ENCODE data around the gene ASPRV1. TPM values are rescaled to one million over a fixed set of nuclear protein-coding genes. Genes with fewer than 3 reads are reported as not detected.

The ASPRV1 gene
- 0.32 TPM for polyA plus RNA-seq (2013, experiment 1 of 2)
- polyA plus RNA-seq (2013, experiment 2 of 2): 0.29 TPM

- H3K9ac ChIP-seq (ENCODE audit: low read length): no peak within 1 kb of the TSS
- no peak for DNase-seq
- no peak within 1 kb of the TSS for H3K18ac ChIP-seq (ENCODE audit: low read length)
- no peaks in the 10 kb centered on the region for H3K36me3 ChIP-seq (ENCODE audit: control insufficient read depth, insufficient read depth, low read length)
- no peak within 1 kb of the TSS for H2BK5ac ChIP-seq (ENCODE audit: low read length)
- no peak within 1 kb of the TSS for H3K4me3 ChIP-seq (ENCODE audit: low read length)
- no peak within 1 kb of the TSS for H2AK5ac ChIP-seq (ENCODE audit: low read length)
- no peak within 1 kb of the TSS for H3K4ac ChIP-seq (ENCODE audit: low read depth, low read length)
- no peaks in the 10 kb centered on the region for H3K79me1 ChIP-seq (ENCODE audit: low read length)
- no peak within 1 kb of the TSS for H3K23ac ChIP-seq (ENCODE audit: low read length)
- no peak within 1 kb of the TSS for H3K27ac ChIP-seq (ENCODE audit: low read depth, low read length)
- no peak within 1 kb of the TSS for H2BK15ac ChIP-seq (replicated peaks; ENCODE audit: low read depth)
- H4K8ac ChIP-seq (ENCODE audit: low read depth, low read length): no peak within 1 kb of the TSS
- H3K56ac ChIP-seq (ENCODE audit: low read length): no peak within 1 kb of the TSS
- no peaks in the 10 kb centered on the region for H3K27me3 ChIP-seq (ENCODE audit: insufficient read depth, low read length, poor library complexity)
- no peaks in the 10 kb centered on the region for H3K4me1 ChIP-seq (ENCODE audit: control insufficient read depth, low read depth, low read length)
- H3K4me2 ChIP-seq (ENCODE audit: low read length): no peak within 1 kb of the TSS
- no peak within 1 kb of the TSS for H2BK120ac ChIP-seq (ENCODE audit: low read depth, low read length)
- WGBS (ENCODE audit: extremely low coverage, insufficient coverage, low lambda C conversion rate): no CpG with 5 or more reads among the region's 14 CpGs
- H4K5ac ChIP-seq (ENCODE audit: low read length): no peak within 1 kb of the TSS
- H3K79me2 ChIP-seq (ENCODE audit: control insufficient read depth, insufficient read depth, low read length): no peaks in the 10 kb centered on the region
These were observed at the start of gene ASPRV1 for GRCh38 chr2:69961496-69961895. TSS of gene ASPRV1 (minus strand) at chr2:69961631. CDS start at chr2:69961436, 195 bp downstream.

GRCh38 chr2:70010576-70011111 is 49.2 kb upstream of the ASPRV1 start:
- WGBS (ENCODE audit: extremely low coverage, insufficient coverage, low lambda C conversion rate): no CpG with 5 or more reads among the region's 2 CpGs
- no peak overlapping the region for H4K8ac ChIP-seq (ENCODE audit: low read depth, low read length)
- H2BK120ac ChIP-seq (ENCODE audit: low read depth, low read length): no peak overlapping the region

GRCh38 chr2:70009762-70010575 is 48.5 kb upstream of the ASPRV1 start:
- Histone ChIP-seq H2AK5ac (ENCODE audit: low read length) (no peak overlapping the region), H4K8ac (ENCODE audit: low read depth, low read length) (no peak overlapping the region), H2BK120ac (ENCODE audit: low read depth, low read length) (no peak overlapping the region), H3K27me3 (ENCODE audit: insufficient read depth, low read length, poor library complexity) (no peaks in the 10 kb centered on the region), H3K79me1 (ENCODE audit: low read length) (no peaks in the 10 kb centered on the region), H3K4me1 (ENCODE audit: control insufficient read depth, low read depth, low read length) (peaks cover 7% of the 10 kb centered on the region), H3K27ac (ENCODE audit: low read depth, low read length) (no peak overlapping the region), H2BK5ac (ENCODE audit: low read length) (no peak overlapping the region), H2BK15ac (replicated peaks; ENCODE audit: low read depth) (no peak overlapping the region), H3K9ac (ENCODE audit: low read length) (no peak overlapping the region), H3K23ac (ENCODE audit: low read length) (no peak overlapping the region), H3K4me2 (ENCODE audit: low read length) (no peak overlapping the region), H4K5ac (ENCODE audit: low read length) (no peak overlapping the region), H3K18ac (ENCODE audit: low read length) (no peak overlapping the region), H3K79me2 (ENCODE audit: control insufficient read depth, insufficient read depth, low read length) (no peaks in the 10 kb centered on the region), H3K4ac (ENCODE audit: low read depth, low read length) (no peak overlapping the region), H3K56ac (ENCODE audit: low read length) (no peak overlapping the region), H3K36me3 (ENCODE audit: control insufficient read depth, insufficient read depth, low read length) (no peaks in the 10 kb centered on the region), H3K4me3 (ENCODE audit: low read length) (no peak overlapping the region)
- DNase-seq: no peak
- WGBS (ENCODE audit: extremely low coverage, insufficient coverage, low lambda C conversion rate): no CpG with 5 or more reads among the region's 12 CpGs

More at GRCh38 chr2:70010576-70011111, 49.2 kb upstream of the ASPRV1 start:
- Histone ChIP-seq H4K5ac (ENCODE audit: low read length) (no peak overlapping the region), H3K27me3 (ENCODE audit: insufficient read depth, low read length, poor library complexity) (no peaks in the 10 kb centered on the region), H3K18ac (ENCODE audit: low read length) (no peak overlapping the region), H2BK15ac (replicated peaks; ENCODE audit: low read depth) (no peak overlapping the region), H3K9ac (ENCODE audit: low read length) (no peak overlapping the region), H3K4me1 (ENCODE audit: control insufficient read depth, low read depth, low read length) (peaks cover 7% of the 10 kb centered on the region), H3K79me2 (ENCODE audit: control insufficient read depth, insufficient read depth, low read length) (no peaks in the 10 kb centered on the region), H3K36me3 (ENCODE audit: control insufficient read depth, insufficient read depth, low read length) (no peaks in the 10 kb centered on the region), H3K79me1 (ENCODE audit: low read length) (no peaks in the 10 kb centered on the region), H2BK5ac (ENCODE audit: low read length) (no peak overlapping the region), H3K27ac (ENCODE audit: low read depth, low read length) (no peak overlapping the region), H3K4me2 (ENCODE audit: low read length) (no peak overlapping the region), H3K4me3 (ENCODE audit: low read length) (no peak overlapping the region), H3K23ac (ENCODE audit: low read length) (no peak overlapping the region), H3K4ac (ENCODE audit: low read depth, low read length) (no peak overlapping the region), H2AK5ac (ENCODE audit: low read length) (no peak overlapping the region), H3K56ac (ENCODE audit: low read length) (no peak overlapping the region)
- DNase-seq: no peak

GRCh38 chr2:70008290-70008689 is 46.9 kb upstream of the ASPRV1 start:
- no peaks in the 10 kb centered on the region for H3K79me1 ChIP-seq (ENCODE audit: low read length)
- H2AK5ac ChIP-seq (ENCODE audit: low read length): no peak overlapping the region
- H2BK120ac ChIP-seq (ENCODE audit: low read depth, low read length): no peak overlapping the region
- no peak overlapping the region for H3K4ac ChIP-seq (ENCODE audit: low read depth, low read length)
- no peak overlapping the region for H3K27ac ChIP-seq (ENCODE audit: low read depth, low read length)
- no peak overlapping the region for H4K5ac ChIP-seq (ENCODE audit: low read length)
- H3K79me2 ChIP-seq (ENCODE audit: control insufficient read depth, insufficient read depth, low read length): no peaks in the 10 kb centered on the region
- no peaks in the 10 kb centered on the region for H3K36me3 ChIP-seq (ENCODE audit: control insufficient read depth, insufficient read depth, low read length)
- no peak overlapping the region for H3K18ac ChIP-seq (ENCODE audit: low read length)
- H3K27me3 ChIP-seq (ENCODE audit: insufficient read depth, low read length, poor library complexity): no peaks in the 10 kb centered on the region
- WGBS (ENCODE audit: extremely low coverage, insufficient coverage, low lambda C conversion rate): no CpG with 5 or more reads among the region's 3 CpGs
- H2BK5ac ChIP-seq (ENCODE audit: low read length): no peak overlapping the region
- H3K4me3 ChIP-seq (ENCODE audit: low read length): no peak overlapping the region
- peaks cover 7% of the 10 kb centered on the region for H3K4me1 ChIP-seq (ENCODE audit: control insufficient read depth, low read depth, low read length)
- H3K23ac ChIP-seq (ENCODE audit: low read length): no peak overlapping the region
- no peak for DNase-seq
- H4K8ac ChIP-seq (ENCODE audit: low read depth, low read length): no peak overlapping the region
- no peak overlapping the region for H2BK15ac ChIP-seq (replicated peaks; ENCODE audit: low read depth)
- H3K56ac ChIP-seq (ENCODE audit: low read length): no peak overlapping the region
- H3K4me2 ChIP-seq (ENCODE audit: low read length): no peak overlapping the region
- H3K9ac ChIP-seq (ENCODE audit: low read length): no peak overlapping the region

GRCh38 chr2:70007151-70007550 is 45.7 kb upstream of the ASPRV1 start:
- DNase-seq: no peak
- no CpG with 5 or more reads among the region's 13 CpGs for WGBS (ENCODE audit: extremely low coverage, insufficient coverage, low lambda C conversion rate)

More at GRCh38 chr2:70007151-70007550, 45.7 kb upstream of the ASPRV1 start:
- no peak overlapping the region for H3K18ac ChIP-seq (ENCODE audit: low read length)
- no peaks in the 10 kb centered on the region for H3K79me1 ChIP-seq (ENCODE audit: low read length)
- H2AK5ac ChIP-seq (ENCODE audit: low read length): no peak overlapping the region
- peaks cover 10% of the 10 kb centered on the region for H3K4me1 ChIP-seq (ENCODE audit: control insufficient read depth, low read depth, low read length)
- H2BK15ac ChIP-seq (replicated peaks; ENCODE audit: low read depth): no peak overlapping the region
- H4K5ac ChIP-seq (ENCODE audit: low read length): no peak overlapping the region
- H3K27ac ChIP-seq (ENCODE audit: low read depth, low read length): no peak overlapping the region
- H3K56ac ChIP-seq (ENCODE audit: low read length): no peak overlapping the region
- H3K23ac ChIP-seq (ENCODE audit: low read length): no peak overlapping the region
- H3K4me3 ChIP-seq (ENCODE audit: low read length): no peak overlapping the region
- no peak overlapping the region for H4K8ac ChIP-seq (ENCODE audit: low read depth, low read length)
- H3K79me2 ChIP-seq (ENCODE audit: control insufficient read depth, insufficient read depth, low read length): no peaks in the 10 kb centered on the region
- H3K4ac ChIP-seq (ENCODE audit: low read depth, low read length): no peak overlapping the region
- no peak overlapping the region for H2BK120ac ChIP-seq (ENCODE audit: low read depth, low read length)
- H3K36me3 ChIP-seq (ENCODE audit: control insufficient read depth, insufficient read depth, low read length): no peaks in the 10 kb centered on the region
- H2BK5ac ChIP-seq (ENCODE audit: low read length): no peak overlapping the region
- no peak overlapping the region for H3K4me2 ChIP-seq (ENCODE audit: low read length)
- no peak overlapping the region for H3K9ac ChIP-seq (ENCODE audit: low read length)
- H3K27me3 ChIP-seq (ENCODE audit: insufficient read depth, low read length, poor library complexity): no peaks in the 10 kb centered on the region
